Measurements from ENCODE around the gene CHRFAM7A. TPM values are rescaled to one million over a fixed set of nuclear protein-coding genes. Genes with fewer than 3 reads are reported as not detected.
"Not testable (repeated sequence)": the region's sequence is repeated elsewhere in the genome, so short reads cannot be mapped to it uniquely, and the experiment has no call there.

Gene CHRFAM7A
- total RNA-seq = 1 to 10 TPM in 2 of 4 donors, under 1 TPM in 2; 0.68 to 5.5 (median 2.6) TPM
- polyA plus RNA-seq = 1 to 10 TPM in 1 of 3 donors, under 1 TPM in 2; 0.60 to 2.1 (median 0.76) TPM

DNA sequence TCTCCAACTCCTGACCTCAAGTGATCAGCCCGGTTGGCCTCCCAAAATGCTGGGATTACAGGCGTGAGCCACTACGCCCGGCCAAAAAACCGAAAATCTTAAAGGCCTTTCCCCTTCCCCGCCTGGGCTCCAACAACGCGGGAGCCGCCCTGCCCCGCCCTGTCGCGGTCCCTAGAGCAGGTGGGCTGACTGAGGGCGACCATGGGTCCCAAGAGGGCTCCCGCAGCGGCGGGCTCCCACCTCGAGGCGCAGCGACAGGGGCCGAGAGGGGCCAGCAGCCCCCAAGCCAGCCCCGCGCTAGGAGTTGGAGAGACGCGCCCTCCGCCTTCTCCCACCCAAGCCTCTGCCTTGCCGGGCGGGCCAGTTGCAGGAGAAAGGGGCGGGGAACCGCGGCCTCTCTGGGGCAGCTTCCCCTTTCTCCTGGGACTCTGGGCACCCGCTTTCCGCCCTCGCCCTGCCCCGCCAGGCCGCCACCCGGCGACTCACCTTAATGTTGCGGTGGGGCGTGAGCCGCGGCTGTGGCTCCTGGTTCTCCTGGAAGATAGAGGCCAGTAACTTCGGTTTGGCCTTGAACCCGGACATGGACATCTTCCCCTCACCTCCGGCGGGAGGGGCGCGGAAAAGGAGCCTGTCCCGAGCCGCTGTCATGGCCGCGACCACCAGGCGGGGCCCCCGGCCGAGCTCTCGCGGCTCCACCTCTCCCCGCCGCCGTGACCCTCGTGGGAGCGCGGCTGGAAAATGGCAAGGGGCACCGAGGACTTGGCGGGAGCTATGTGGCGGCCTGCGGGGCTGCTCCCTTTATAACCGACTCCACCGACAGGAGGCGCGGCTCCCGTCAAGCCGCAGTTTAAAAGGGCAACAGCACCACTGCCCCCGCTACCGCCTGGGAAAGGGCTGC is at the start of gene CHRFAM7A:
CHRFAM7A (minus strand) TSS at position 775 of the 898 bp plus-strand sequence. CDS start 10,189 bp downstream, outside the sequence.
- H3K27ac ChIP-seq; H3K9me3 ChIP-seq; intact Hi-C loops (cut with DNase I); H3K27me3 ChIP-seq; H3K36me3 ChIP-seq; H3K4me1 ChIP-seq; DNase-seq; H3K4me3 ChIP-seq: not testable (repeated sequence)
- 0 to 2% methylated on average over 13 to 16 of the region's 74 CpGs for WGBS, 2 donors

DNA sequence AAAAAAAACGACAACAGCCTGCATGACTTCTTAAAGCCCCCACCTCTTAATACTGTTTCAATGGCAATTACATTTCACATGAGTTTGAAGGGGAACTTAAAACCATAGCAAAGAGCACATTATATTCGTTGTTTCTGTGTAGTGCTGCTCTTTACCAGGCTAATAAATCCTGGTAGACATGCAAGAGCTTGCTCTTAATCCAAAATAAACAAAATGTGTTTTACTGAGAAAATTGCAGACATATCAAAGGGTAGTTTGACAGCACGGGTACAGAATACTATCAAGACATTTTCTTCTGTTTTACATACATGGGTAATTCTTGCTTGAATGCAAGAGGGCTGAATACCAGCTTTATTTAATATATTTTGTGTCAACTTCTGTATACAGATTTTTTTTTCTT is 45.0 kb upstream of the CHRFAM7A start:
- 17 to 30% methylated on average over 2 of the region's 3 CpGs for WGBS, 2 donors
- H3K9me3 ChIP-seq; H3K36me3 ChIP-seq; H3K4me1 ChIP-seq; DNase-seq; H3K27ac ChIP-seq; H3K27me3 ChIP-seq; H3K4me3 ChIP-seq; intact Hi-C loops (cut with DNase I): not testable (repeated sequence)

DNA sequence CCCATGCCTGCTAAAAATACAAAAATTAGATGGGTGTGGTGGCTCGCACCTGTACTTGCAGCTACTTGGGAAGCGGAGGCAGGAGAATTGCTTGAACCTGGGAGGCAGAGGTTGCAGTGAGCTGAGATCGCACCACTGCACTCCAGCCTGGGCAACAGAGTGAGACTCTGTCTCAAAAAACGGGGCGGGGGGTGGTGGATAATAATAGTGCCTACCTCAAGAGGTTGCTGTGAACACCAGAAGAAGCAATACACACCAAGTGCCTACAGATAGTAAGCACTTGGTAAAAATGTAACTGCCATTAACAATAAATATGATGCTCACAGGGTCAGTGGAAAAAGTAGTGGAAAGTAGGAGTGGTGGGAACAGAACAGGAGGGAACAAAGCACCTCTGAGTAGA is 42.5 kb upstream of the CHRFAM7A start:
- H3K9me3 ChIP-seq; H3K4me1 ChIP-seq; H3K27me3 ChIP-seq; H3K27ac ChIP-seq; DNase-seq; H3K4me3 ChIP-seq; intact Hi-C loops (cut with DNase I); H3K36me3 ChIP-seq: not testable (repeated sequence)
- WGBS, 2 donors = 94% methylated on average over 3 of the region's 5 CpGs

DNA sequence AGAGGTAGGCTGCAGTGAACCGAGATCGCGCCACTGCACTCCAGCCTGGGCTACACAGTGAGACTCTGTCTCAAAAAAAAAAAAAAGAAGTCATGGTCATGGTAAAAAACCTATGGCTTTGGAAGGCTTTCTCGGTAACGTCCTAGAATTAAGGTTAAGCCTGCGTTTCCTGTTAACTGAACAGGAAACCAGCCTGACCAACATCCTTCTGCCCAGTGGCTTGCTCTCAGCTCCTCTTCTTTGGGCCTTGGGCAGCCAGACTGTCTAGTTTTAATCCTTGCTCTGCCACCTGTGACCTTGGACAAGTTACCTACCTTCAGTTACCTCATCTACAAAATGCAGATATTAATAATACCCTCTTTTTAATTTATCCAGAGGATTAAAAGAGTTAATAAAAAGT is 27.4 kb upstream of the CHRFAM7A start:
- H3K27ac ChIP-seq; DNase-seq; H3K9me3 ChIP-seq; H3K4me1 ChIP-seq; H3K27me3 ChIP-seq; intact Hi-C loops (cut with DNase I); H3K36me3 ChIP-seq; H3K4me3 ChIP-seq: not testable (repeated sequence)
- WGBS, 2 donors = 57 to 77% methylated on average over 5 to 6 of the region's 6 CpGs

DNA sequence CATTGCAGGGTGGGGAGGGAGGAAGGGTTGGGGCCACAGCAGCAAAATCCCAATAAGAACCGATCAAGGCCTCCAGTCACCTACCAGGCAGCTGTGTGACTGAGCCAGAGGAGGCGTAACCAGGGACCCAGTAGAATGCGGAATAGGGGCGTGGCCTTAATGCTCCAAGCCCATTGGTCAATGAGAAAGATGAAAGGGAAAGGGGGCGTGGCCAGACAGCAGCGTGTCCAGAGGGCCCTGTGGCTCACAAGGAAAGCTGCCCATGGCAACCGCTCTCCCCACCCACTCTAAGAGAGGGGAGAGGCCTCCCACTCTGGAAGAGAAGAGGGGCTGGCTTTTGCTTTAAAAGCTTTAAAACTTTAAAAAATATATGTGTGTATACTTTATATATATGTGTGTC is 20.8 kb upstream of the CHRFAM7A start, which contains the start of gene GOLGA8R:
GOLGA8R (minus strand) TSS at position 101 of the 400 bp plus-strand sequence; CDS start at position 3, 98 bp downstream.
- H3K4me3 ChIP-seq; H3K27me3 ChIP-seq; H3K4me1 ChIP-seq; H3K9me3 ChIP-seq; H3K27ac ChIP-seq; H3K36me3 ChIP-seq; DNase-seq; intact Hi-C loops (cut with DNase I): not testable (repeated sequence)
- WGBS, 2 donors = 98% methylated on average over 4 of the region's 7 CpGs; no CpG with 5 or more reads in 1 of the 2 donors

DNA sequence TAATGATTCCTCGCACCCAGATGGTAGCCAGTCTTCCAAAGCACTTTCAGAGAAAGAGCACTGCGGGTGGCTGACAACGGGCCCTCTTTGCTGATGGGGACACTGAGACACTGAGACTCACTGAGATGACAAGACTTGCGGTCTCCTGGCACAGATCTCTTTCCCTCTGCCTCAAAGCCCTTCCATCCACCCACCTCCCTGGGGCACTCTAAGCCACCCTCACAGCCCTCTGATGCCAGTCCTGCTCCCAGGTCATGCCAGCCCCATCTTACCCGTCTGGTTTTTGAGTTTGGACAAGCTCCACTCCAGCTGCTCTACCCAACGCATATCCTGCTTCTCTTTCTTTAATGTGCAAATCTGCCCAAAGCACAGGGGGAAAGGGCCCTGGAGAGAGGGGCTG is 14.3 kb upstream of the CHRFAM7A start:
- H3K4me1 ChIP-seq; intact Hi-C loops (cut with DNase I); DNase-seq; H3K4me3 ChIP-seq; H3K36me3 ChIP-seq; H3K27ac ChIP-seq; H3K27me3 ChIP-seq; H3K9me3 ChIP-seq: not testable (repeated sequence)
- WGBS, 2 donors = 83 to 85% methylated on average over 5 of the region's 6 CpGs

DNA sequence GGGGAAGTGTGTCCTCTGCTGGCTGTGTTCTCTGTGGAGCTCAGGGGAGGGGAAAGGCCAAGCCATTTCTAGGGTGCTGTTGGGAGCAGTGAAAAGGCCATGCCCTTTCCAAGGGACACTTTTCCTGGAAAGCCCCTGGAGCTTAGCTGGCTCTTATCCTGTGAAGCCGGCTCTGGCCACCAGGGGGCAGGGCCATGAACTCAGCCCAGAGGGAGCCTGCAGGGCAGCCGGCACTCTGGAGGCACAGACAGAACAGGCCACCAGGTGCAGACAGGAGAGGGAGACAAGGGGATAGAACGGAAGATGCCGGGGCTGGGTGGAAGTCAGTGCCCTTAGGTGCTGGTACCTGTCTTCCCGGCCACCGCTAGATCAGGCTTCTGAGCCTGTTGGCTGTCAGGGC is 5.6 kb upstream of the CHRFAM7A start:
- H3K27me3 ChIP-seq; H3K27ac ChIP-seq; H3K4me1 ChIP-seq; intact Hi-C loops (cut with DNase I); H3K4me3 ChIP-seq; H3K36me3 ChIP-seq; H3K9me3 ChIP-seq: not testable (repeated sequence)
- peak; percentile 69 for DNase-seq
- 0 to 1% methylated on average over 2 of the region's 6 CpGs for WGBS, 2 donors
- TF ChIP-seq, protein P1, sequence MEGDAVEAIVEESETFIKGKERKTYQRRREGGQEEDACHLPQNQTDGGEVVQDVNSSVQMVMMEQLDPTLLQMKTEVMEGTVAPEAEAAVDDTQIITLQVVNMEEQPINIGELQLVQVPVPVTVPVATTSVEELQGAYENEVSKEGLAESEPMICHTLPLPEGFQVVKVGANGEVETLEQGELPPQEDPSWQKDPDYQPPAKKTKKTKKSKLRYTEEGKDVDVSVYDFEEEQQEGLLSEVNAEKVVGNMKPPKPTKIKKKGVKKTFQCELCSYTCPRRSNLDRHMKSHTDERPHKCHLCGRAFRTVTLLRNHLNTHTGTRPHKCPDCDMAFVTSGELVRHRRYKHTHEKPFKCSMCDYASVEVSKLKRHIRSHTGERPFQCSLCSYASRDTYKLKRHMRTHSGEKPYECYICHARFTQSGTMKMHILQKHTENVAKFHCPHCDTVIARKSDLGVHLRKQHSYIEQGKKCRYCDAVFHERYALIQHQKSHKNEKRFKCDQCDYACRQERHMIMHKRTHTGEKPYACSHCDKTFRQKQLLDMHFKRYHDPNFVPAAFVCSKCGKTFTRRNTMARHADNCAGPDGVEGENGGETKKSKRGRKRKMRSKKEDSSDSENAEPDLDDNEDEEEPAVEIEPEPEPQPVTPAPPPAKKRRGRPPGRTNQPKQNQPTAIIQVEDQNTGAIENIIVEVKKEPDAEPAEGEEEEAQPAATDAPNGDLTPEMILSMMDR (IDR thresholded peaks at IDR 0.05) = peak in 2 of 4 experiments; percentile 10 to 40

DNA sequence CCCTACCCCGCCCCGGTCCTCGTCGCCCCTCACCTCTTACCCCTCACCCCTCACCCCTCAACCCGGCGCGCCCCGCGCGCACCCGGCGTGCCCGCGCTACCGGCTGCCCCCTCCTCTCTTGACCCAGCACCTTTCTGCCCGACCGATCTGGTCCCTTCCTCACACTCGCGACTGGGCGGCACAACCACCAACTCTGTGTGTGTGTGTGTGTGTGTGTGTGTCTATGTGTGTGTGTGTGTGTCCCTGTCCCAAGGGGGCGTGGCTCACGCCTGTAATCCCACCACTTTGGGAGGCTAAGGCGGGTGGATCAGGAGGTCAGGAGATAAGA is 288 bp upstream of the CHRFAM7A start:
- H3K4me3 ChIP-seq; H3K9me3 ChIP-seq; H3K27me3 ChIP-seq; intact Hi-C loops (cut with DNase I); DNase-seq; H3K36me3 ChIP-seq; H3K27ac ChIP-seq; H3K4me1 ChIP-seq: not testable (repeated sequence)
- 6 to 18% methylated on average over 5 to 6 of the region's 23 CpGs for WGBS, 2 donors

DNA sequence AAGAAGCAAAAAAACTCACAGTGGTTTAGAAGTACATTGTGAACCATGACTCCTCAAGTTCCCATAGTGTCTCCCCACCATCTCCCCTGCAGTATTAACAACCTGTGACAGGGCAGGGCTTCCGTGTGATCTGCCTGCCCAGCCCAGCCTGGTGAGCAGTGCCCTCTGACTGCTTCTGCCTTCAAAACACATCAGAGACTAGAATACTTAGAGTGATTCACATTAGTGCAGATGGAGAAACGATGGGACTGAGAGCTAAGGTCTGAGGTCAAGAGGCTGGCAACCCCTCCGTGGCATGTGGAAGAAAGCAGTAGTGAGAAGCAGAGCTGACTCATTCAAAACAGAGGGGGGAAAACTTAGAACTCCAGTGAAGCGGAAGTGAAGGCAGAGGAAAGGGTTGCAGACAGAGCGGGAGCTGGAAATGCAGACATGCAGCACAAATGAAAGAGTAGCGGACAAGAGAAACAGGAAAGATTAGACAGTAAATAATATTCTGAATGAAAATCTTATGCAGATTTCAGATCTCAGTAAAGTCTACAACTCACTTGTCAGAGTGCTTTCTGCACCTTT is 6.9 kb downstream of the CHRFAM7A start:
- H3K27ac ChIP-seq; H3K4me3 ChIP-seq; H3K9me3 ChIP-seq; H3K36me3 ChIP-seq; intact Hi-C loops (cut with DNase I); DNase-seq; H3K27me3 ChIP-seq; H3K4me1 ChIP-seq: not testable (repeated sequence)
- no CpG with 5 or more reads among the region's 6 CpGs for WGBS, 2 donors

DNA sequence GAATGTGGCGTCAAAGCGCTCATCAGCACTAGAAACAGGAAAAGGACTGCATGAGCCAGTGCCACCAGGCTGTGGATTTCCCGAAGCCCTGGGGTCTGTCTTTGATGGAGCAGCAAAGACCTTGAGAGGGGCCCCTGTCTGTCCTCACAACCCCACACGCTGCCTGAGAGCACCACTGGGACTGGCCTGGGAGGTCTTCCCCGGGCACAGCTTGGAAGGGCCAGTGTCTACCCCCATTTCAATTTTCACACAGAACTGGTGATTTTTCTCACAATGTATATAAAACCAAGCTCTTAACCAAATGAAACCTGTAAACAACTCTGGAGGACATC is 16.3 kb downstream of the CHRFAM7A start:
- 74% methylated on average over 1 of the region's 5 CpGs; no CpG with 5 or more reads in 1 of the 2 donors for WGBS, 2 donors
- intact Hi-C loops (cut with DNase I); H3K36me3 ChIP-seq; H3K4me1 ChIP-seq; H3K4me3 ChIP-seq; H3K27me3 ChIP-seq; DNase-seq; H3K27ac ChIP-seq; H3K9me3 ChIP-seq: not testable (repeated sequence)

DNA sequence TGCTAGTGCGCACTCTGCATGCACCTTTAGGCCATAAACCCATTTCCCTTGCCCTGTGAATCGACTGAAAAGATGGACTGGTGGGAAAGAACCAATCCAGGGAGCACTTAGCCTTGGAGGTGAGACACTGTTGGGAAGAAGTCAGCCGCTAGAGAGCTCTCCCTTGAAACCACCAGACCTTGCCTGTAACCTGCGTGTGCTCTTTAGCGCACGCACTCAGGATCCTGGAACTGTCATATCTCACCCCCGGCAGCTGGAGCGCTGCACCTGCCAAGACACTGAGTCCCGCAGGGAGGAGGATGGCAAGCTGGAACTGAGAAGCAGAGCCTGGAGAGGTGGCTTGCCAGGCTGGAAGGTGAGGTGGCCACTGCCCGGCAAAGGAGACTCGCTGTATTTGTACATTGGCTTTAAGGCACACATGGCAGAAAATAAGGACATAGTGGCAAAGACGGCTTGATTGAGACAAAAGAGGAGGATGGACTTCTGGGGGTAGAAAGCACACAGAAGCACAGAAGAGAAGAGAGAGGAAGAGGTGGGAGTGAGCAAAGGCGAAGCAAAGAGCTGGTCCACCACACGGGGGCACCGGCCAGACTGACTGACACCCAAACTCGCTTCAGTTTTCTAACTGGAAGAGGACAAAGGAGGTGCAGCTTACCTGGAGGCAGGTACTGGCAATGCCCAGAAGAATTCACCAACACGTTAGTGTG is 16.8 kb downstream of the CHRFAM7A start:
- H3K27me3 ChIP-seq; H3K9me3 ChIP-seq; DNase-seq; intact Hi-C loops (cut with DNase I); H3K36me3 ChIP-seq; H3K4me1 ChIP-seq; H3K4me3 ChIP-seq; H3K27ac ChIP-seq: not testable (repeated sequence)
- no CpG with 5 or more reads among the region's 17 CpGs for WGBS, 2 donors

DNA sequence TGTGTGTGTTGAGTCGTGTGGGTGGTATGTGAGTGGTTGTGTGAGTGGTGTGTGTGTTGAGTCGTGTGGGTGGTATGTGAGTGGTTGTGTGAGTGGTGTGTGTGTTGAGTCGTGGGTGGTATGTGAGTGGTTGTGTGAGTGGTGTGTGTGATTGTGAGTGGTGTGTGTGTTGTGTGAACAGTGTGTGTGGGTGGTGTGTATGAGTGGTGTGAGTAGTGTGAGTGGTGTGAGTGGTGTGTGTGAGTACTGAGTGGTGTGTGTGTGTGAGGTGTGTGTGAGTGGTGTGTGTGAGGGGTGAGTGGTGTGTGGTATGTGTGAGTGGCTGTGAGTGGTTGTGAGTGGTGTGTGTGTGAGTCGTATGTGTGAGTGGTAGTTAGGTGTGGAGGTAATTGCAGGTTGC is 17.5 kb downstream of the CHRFAM7A start:
- 43 to 73% methylated on average over 3 to 4 of the region's 4 CpGs for WGBS, 2 donors
- DNase-seq = peak; percentile 20
- intact Hi-C loops (cut with DNase I) = not testable (repeated sequence)

More for the DNA sequence above, 17.5 kb downstream of the CHRFAM7A start:
- not testable (repeated sequence) for H3K27me3 ChIP-seq, H3K9me3 ChIP-seq, H3K27ac ChIP-seq, H3K4me1 ChIP-seq, H3K36me3 ChIP-seq, H3K4me3 ChIP-seq

All from sigmoid colon (tissue), 7 donors.